Spinal cord (tissue), 10 donors: ENCODE data around the gene PICALM. TPM values are rescaled to one million over a fixed set of nuclear protein-coding genes. Genes with fewer than 3 reads are reported as not detected.

ENCODE experiments used
- DNase-seq, 6 donors: peaks; one replicate each; pipeline versions ENCODE4 v3.0.0 to v3.0.0-alpha.2; 2013 to 2015; ENCODE audit warnings: low spot score in 6 of 6, low read depth in 4 of 6
- H3K27ac ChIP-seq: one replicate; pipeline ENCODE4 v1.5.1; 2013; ENCODE audit warnings: low read depth, low read length, control low read depth
- H3K27me3 ChIP-seq: one replicate; pipeline ENCODE4 v1.6.1; 2013; ENCODE audit warnings: low read length; ENCODE audit not compliant: control insufficient read depth, insufficient read depth
- H3K36me3 ChIP-seq: one replicate; pipeline ENCODE4 v1.6.1; 2013; ENCODE audit warnings: low read length; ENCODE audit not compliant: control insufficient read depth, insufficient read depth
- H3K4me1 ChIP-seq: one replicate; pipeline ENCODE4 v1.6.1; 2013; ENCODE audit warnings: low read length; ENCODE audit not compliant: control insufficient read depth, insufficient read depth
- H3K4me3 ChIP-seq: one replicate; pipeline ENCODE4 v1.5.1; 2013; ENCODE audit warnings: low read depth, low read length, control low read depth
- H3K9me3 ChIP-seq: one replicate; pipeline ENCODE4 v1.6.1; 2013; ENCODE audit warnings: low read length; ENCODE audit not compliant: control insufficient read depth, insufficient read depth
- whole genome bisulfite sequencing: methylation state at CpG from one replicate; pipeline ENCODE4 v1.1.5; 2013; ENCODE audit warnings: missing lambda C conversion rate; ENCODE audit not compliant: insufficient coverage; 5-methylcytosine and 5-hydroxymethylcytosine counted together
- polyA plus RNA-seq, 2 donors: library from polyadenylated mRNA; unstranded; fragments of 120-200 nt; gene quantifications; one replicate each; pipeline ENCODE4 v1.2.1, GENCODE V29; 2013; ENCODE audit not compliant: insufficient read length in 2 of 2
- total RNA-seq, 2 donors: library from RNA; depleted of rRNA in 1 of 2; stranded (reverse); fragments of 120-200 nt in 1 of 2; fragments of >200 nt in 1 of 2; gene quantifications; one replicate each; pipeline versions ENCODE4 v1.2.3 to v1.2.4, GENCODE V29; 2013 to 2014
- donor health status: healthy.

The PICALM gene
- total and polyA plus RNA-seq, 4 donors: 147 to 512 (median 183) TPM

DNA sequence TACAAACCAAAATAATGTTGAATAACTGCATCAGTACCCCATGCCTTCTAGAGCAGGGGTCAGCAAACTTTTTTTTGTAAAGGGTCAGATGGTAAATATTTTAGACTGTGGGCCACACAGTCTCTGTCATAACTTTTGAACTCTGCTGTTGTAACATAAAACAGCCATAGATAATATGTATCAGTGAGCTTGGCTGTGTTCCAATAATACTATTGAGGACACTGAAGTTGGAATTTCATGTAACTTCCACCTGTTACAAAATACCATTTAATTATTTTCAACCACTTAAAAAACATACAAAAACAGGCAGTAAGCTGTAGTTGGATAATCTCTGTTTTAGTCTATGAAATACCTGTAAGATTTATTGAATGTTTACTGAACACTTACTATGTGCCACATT lies 55.2 kb downstream of the PICALM start:
- Histone ChIP-seq H3K4me3 (no peak overlapping the region), H3K27me3 (no peaks in the 10 kb centered on the region), H3K36me3 (peaks cover 16% of the 10 kb centered on the region), H3K27ac (no peak overlapping the region), H3K9me3 (no peaks in the 10 kb centered on the region), H3K4me1 (no peaks in the 10 kb centered on the region)
- DNase-seq: no peak

DNA sequence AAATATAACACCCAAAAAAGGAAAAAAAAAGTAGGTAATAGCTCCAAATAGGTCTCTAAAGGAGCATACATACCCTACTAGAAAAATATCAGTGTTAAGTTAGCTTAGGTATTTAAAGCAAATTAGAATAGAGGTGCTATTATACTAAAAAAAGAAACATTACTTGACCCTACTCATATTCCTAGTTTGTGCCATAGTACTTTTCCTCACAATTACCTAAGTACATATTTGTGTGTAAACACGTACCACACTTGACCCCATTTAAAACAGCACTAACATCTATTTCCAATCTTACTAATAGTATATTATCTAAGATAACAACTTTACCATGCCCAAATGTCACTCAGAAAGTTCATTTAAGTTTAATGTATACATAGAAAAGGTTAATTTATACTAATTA lies 57.7 kb downstream of the PICALM start:
- no peak overlapping the region for H3K27ac ChIP-seq
- H3K36me3 ChIP-seq: peaks cover 19% of the 10 kb centered on the region
- H3K4me1 ChIP-seq: no peaks in the 10 kb centered on the region
- DNase-seq: no peak
- H3K4me3 ChIP-seq: no peak overlapping the region
- no peaks in the 10 kb centered on the region for H3K27me3 ChIP-seq
- H3K9me3 ChIP-seq: no peaks in the 10 kb centered on the region
- WGBS: no CpG with 5 or more reads among the region's 1 CpG

DNA sequence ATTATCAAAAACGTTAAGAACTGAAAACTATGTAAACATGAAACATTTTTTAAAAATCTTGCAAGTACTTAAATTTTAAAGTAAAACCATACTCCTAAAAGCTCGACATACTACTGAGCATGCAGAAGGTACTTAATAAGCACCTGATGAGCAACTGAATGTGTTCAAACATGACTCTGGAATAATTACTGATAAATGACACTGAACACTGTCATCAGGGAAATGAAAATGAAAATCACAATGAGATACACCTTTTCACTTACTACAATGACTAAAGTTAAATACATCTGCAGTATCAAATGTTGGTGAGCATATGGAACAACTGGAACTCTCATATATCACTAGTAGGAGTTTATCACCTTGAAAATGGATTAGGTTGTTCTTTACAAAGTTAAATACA lies 65.2 kb downstream of the PICALM start:
- Histone ChIP-seq H3K27me3 (no peaks in the 10 kb centered on the region), H3K9me3 (no peaks in the 10 kb centered on the region), H3K4me3 (no peak overlapping the region), H3K4me1 (no peaks in the 10 kb centered on the region), H3K36me3 (peaks cover 11% of the 10 kb centered on the region), H3K27ac (no peak overlapping the region)
- DNase-seq: no peak
- no CpG with 5 or more reads among the region's 2 CpGs for WGBS

DNA sequence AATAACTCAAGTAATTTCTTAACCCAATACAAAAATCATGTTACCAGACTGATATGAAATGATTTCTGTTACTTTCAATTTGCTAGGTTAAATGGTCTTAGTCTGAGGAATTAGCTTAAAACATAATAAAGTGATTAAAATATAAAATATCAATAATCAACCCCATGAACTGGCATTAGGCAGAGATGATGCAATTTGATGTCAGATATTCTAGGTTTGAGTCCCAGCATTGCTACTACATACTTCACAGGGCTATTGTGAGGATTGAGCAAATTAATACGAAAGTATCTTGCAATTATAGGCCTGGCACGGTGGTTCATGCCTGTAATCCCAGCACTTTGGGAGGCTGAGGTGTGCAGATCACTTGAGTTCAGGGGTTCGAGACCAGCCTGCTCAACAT lies 66.5 kb downstream of the PICALM start:
- no peak for DNase-seq
- WGBS: 80% methylated on average over 1 of the region's 3 CpGs
- Histone ChIP-seq H3K36me3 (peaks cover 20% of the 10 kb centered on the region), H3K27me3 (no peaks in the 10 kb centered on the region), H3K4me1 (no peaks in the 10 kb centered on the region), H3K4me3 (no peak overlapping the region), H3K9me3 (no peaks in the 10 kb centered on the region), H3K27ac (no peak overlapping the region)

DNA sequence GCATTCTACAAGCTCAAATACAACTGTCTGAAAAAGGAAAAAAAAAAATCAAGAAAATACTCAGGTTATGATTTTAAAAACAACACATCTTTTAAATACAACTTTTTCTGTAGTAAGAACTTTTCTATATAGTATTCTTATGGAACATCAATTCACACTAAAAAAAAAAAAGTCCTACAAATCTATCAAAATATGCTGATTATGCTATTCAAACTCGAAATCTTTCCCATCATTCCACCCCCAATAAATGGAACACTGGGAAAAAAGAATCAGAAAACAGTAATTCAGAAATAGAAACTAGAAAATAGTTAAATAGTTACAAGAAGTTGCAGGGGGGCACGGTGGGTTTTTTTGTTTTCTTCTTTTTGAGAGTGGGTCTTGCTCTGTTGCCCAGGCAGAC lies 77.4 kb downstream of the PICALM start:
- H3K4me1 ChIP-seq: no peaks in the 10 kb centered on the region
- no peak overlapping the region for H3K4me3 ChIP-seq
- WGBS: no CpG with 5 or more reads among the region's 2 CpGs
- no peaks in the 10 kb centered on the region for H3K9me3 ChIP-seq
- no peak for DNase-seq
- H3K27ac ChIP-seq: no peak overlapping the region
- peaks cover 22% of the 10 kb centered on the region for H3K36me3 ChIP-seq
- H3K27me3 ChIP-seq: no peaks in the 10 kb centered on the region

DNA sequence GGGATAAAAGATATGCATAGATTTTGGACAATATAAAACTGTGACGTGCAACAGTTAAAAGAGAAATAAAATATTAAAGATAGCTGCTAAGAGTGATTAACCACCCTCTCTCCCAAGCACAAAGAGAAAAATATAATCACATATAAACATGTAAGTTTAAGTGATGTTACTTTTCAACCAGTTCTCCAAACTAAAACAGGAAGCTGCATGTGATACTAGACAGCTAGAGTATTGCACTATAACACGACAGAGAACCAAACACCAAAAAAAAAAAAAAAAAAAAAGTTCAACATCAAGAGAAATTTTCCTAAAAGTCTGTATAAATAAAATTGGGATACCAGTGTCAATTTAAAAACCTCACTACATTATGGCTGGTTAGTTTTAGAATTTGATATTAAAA lies 79.1 kb downstream of the PICALM start:
- no CpG with 5 or more reads among the region's 2 CpGs for WGBS
- peaks cover 22% of the 10 kb centered on the region for H3K36me3 ChIP-seq

DNA sequence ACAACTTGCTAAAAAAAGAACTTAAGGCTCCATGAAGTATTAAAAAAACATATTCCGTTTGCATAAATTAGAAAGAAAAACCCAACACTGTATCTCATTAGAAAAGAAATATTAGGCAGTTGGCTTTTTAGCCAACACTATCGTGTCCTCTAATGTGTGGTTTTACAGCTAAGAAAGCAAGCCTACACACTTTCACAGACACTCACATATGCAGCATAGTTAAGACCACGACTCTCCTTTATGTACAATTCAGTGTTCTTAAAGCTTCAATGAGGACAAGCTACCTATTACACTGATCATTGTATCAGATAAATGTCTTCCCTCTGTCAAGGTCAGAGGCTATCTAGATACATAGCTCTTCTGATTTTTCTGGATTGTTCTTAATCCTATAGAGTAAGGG lies 80.1 kb downstream of the PICALM start:
- Histone ChIP-seq H3K4me1 (no peaks in the 10 kb centered on the region), H3K36me3 (peaks cover 19% of the 10 kb centered on the region), H3K27ac (no peak overlapping the region), H3K27me3 (no peaks in the 10 kb centered on the region), H3K4me3 (no peak overlapping the region), H3K9me3 (no peaks in the 10 kb centered on the region)
- no peak for DNase-seq
- WGBS: no CpG with 5 or more reads among the region's 3 CpGs

More for the DNA sequence above, 79.1 kb downstream of the PICALM start:
- Histone ChIP-seq H3K27me3 (no peaks in the 10 kb centered on the region), H3K27ac (no peak overlapping the region), H3K4me1 (no peaks in the 10 kb centered on the region), H3K4me3 (no peak overlapping the region), H3K9me3 (no peaks in the 10 kb centered on the region)
- DNase-seq: no peak

DNA sequence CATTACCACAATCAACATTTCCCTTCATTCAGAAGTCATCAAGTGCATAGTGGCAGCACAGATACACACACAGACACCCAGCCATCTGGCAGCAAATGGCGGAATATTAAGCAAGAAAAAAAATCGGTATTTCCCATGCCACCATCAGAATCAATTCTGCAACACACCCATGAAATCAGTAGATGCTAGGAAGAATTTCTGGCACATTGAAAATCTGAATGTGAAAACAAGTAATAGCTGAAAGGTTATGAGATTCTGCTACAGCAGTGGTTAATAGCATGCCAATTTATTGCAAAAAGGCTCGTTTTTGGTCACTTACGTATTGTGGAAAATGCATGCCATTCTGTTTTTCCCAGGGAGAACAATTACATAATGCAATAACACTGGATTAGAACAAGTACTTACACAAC lies 91.1 kb downstream of the PICALM start:
- Histone ChIP-seq H3K4me3 (no peak overlapping the region), H3K4me1 (no peaks in the 10 kb centered on the region), H3K9me3 (no peaks in the 10 kb centered on the region), H3K36me3 (peaks cover 9% of the 10 kb centered on the region), H3K27me3 (no peaks in the 10 kb centered on the region), H3K27ac (no peak overlapping the region)
- DNase-seq: peak in 2 of 6 donors; percentile 38 to 63
- WGBS: 70% methylated on average over 2 of the region's 4 CpGs

DNA sequence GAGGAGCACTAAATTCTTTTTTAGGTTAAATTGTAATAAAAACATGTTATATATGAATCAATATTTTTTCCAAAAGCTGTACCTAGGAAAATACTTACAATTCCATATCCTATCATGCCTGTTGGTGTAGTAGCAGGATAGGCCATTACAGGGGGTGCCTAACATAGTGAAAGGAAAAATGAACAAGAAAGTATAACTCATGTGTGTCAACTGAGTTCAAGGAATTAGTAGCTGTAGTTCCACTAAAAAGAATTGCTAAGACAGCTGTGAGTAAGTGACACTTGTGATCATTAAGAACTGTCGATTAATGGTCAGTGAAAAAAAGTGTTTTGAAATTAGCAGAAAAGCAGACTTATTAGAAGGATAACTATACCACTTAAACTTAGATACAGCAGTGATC lies 92.4 kb downstream of the PICALM start:
- peaks cover 12% of the 10 kb centered on the region for H3K36me3 ChIP-seq
- H3K27me3 ChIP-seq: no peaks in the 10 kb centered on the region
- H3K4me3 ChIP-seq: no peak overlapping the region
- WGBS: no CpG with 5 or more reads among the region's 1 CpG
- no peaks in the 10 kb centered on the region for H3K4me1 ChIP-seq
- DNase-seq: no peak
- no peak overlapping the region for H3K27ac ChIP-seq
- no peaks in the 10 kb centered on the region for H3K9me3 ChIP-seq

DNA sequence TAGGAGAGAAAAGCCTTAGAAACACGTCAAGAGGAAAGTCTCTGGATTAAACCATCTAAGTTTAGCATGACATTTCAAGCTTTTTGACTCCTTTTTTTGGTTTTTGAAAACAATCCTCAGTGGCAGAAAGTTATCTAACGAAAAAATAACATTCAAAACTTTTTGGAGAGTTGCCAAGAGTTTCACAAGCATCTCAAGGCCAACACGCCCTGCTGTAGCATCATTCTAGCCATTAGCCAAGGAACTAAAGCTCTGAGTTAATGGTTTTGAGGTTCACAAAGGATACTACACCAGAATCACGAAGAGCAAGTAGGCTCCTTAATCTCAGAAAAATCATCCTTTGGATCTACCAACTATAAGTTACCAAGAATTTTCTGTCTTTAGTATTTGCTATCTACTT lies 94.8 kb downstream of the PICALM start:
- WGBS: 87% methylated on average over 3 of the region's 4 CpGs
- Histone ChIP-seq H3K4me1 (no peaks in the 10 kb centered on the region), H3K36me3 (peaks cover 14% of the 10 kb centered on the region), H3K4me3 (no peak overlapping the region), H3K9me3 (no peaks in the 10 kb centered on the region), H3K27me3 (no peaks in the 10 kb centered on the region), H3K27ac (no peak overlapping the region)
- no peak for DNase-seq
